Stimulated activated CD4-positive, alpha-beta T cell treated with anti-CD3 and anti-CD28 coated beads, Interleukin-12 subunit alpha, Interleukin-12 subunit beta, amount 100 ng/mL, for 48 hours (primary cell): ENCODE results near the gene DRD2.

Experiments used
- DNase-seq, 3 donors: peaks; one replicate each; pipeline ENCODE4 v3.0.0-alpha.2; 2020; ENCODE audit warnings: low read depth in 2 of 3, low spot score in 1 of 3

DRD2 gene

DNA sequence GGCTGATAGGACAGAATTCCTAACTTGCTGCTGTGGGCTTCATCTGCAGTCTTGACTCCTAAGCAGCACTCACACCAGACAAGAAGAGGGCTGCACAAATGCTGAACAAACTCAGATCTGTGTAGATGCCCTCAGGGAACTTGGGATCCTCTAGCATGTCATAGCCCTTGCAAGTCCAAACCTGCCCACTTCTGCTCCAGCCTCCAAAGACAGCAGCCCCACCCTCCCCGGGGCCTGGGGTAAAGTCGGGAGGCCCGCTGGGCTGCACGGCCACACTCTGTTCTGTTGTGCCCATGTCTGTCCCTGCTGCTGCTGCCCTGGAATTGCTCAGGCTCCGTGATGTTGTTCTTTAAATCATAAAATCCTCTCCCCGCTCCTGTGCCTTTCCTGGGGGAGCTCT is 28.3 kb downstream of the DRD2 start:
- DNase-seq, result no peak

DNA sequence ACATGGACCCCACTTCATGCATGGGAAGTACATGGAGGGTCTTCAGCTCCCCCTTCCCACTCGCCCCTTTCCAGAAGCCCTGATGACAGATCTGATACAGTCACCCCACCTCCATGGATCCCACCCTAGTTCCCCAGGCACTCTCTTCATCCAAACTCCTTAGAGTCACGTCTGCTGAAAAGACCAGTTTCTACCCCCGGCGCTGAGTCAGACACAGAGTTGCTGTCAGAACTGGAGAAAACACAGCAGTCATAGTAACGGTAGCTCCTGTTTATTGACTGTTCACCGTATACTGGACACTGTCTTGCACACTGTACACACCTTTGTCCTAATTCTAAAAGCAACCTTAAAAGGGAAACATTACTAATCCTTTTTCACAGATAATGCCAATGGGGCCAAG is 29.1 kb downstream of the DRD2 start:
- DNase-seq, result no peak

DNA sequence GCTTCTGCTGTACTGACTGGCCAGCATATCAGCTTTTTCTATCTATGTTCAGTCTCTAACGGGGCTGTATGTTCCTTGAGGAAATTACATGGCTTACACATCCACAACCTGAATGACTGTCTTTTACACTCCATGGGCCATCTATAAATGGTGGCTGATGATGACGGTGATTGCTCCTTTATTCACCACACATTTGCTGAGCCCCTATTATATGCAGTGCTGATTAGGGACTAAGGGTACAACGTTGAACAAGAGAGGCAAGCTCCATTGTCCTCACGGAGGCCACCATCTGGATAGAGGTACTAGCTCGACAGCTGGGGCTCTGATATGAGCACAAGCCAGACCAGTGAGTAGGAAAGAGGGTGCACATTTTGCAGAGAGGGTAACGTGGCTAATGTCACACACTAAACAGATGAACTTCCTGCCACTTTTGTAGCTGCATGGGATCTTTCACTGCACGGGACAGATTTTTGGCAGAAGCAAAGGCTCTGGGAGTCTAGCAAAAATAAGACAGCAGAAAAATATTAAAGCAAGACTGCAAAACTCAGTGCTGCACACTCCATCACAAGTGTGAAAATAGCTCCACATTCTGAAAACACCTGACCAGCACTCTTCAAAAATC is 30.6 kb downstream of the DRD2 start:
- DNase-seq, result no peak

GRCh38 chr11:113440816-113441215 is 34.4 kb downstream of the DRD2 start:
- DNase-seq, result no peak

DNA sequence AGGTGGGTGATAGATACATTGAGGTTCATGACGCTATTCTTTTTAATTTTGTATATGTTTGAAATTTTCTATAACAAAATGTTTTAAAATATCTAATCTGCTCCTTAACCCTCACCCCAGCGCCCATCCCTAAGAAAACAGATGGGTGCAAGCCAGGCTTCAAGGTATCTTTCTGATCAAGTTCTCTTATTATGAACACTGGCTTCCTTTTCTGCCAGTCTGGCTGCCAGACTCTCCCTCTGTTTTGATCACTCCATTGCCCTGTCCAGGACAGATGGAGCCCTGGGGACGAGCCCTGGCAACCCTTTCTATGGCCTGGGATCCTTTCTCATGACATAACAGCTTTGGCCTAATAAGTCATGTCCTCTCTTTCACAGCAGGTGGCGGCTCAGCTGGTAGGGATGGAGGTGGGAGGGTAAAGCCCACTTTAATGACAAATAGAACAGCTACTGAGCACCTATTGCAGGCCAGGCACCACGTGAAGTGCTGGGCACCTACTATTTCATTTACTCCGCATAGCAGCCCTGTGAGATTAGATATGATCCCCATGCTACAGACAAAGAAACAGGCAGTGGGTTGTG is 38.4 kb downstream of the DRD2 start:
- DNase-seq, result no peak

DNA sequence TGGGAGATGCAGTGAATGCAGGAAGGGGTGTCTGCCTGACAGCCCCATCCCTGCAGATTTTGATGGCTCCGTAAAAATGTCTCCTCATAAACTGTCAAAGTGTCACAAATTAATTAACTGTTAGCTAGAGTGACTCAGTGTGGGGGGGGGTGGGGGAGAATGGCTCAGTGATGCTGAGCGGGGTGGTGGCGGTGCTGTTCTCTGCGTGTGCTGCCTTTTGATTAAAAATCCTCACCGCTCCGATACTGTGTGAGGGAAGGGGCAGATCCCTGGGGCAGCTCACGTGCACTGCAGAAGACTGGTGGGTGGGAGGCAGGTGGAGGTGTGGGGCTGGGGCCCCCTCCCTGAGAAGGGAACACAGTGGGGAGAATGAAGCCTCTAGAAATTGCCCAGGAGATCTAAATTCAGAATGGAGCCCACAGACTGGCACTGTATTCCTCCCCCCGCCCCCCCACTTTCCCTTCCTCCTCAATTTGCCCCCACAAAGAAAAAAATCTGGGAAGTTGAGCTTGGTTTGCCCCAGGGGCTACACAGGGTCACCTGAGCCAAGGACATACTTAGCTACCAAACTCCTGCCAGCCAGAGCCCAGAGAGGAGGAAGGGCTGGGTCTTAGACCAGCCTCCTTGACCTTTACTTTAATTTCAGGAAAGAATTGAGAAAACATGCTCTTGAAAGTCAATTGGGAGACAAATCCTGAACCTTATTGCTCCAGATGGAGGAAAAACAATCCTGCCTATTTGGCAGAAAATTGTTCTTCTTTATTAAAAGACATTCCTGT is 39.8 kb downstream of the DRD2 start:
- no peak for DNase-seq

DNA sequence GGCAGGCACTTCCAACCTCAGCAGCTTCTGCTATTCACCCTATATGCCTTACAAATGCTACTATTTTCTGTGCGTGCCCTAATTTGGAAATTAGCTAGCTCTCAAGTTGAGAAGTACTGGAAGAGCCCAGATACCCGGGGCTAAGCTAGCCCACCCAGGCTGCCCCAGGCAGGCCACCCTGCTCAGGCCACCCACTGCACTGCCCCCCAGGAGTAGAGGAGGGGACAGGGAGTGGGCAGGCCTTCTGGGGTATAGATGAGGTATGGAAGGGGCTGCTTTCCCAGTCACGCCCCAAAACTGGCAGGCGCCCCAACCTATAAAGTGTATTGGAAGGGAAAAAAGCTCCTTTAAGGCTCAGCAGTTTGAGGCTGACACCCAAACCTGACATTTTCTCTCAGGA is 43.5 kb downstream of the DRD2 start:
- DNase-seq, result no peak

- no peak for DNase-seq
These were observed 48.5 kb downstream of the DRD2 start for GRCh38 chr11:113426686-113427085.

- no peak for DNase-seq
These were observed 54.4 kb downstream of the DRD2 start for GRCh38 chr11:113420808-113421207.

- DNase-seq, result no peak
These were observed 55.7 kb downstream of the DRD2 start for GRCh38 chr11:113419454-113420003.

DNA sequence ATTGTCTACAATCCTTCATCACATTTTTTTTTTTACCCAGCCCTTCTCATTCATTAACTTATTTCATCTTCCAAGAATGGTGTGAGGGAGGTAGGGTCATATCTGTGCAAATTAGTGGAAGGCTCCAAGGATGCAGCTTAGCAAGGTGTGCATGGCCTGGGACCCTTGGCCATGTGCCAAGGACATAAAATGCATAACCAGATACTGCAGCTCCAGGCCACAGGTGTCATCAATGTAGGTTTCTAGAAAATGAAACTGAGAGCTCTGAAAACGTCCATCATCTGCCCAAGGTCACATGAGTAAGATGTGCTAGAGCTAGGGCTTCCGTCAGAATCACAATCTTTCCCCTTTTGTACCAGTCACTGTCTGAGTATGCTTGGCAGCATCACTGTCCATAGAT is 57.8 kb downstream of the DRD2 start:
- DNase-seq, result no peak

DNA sequence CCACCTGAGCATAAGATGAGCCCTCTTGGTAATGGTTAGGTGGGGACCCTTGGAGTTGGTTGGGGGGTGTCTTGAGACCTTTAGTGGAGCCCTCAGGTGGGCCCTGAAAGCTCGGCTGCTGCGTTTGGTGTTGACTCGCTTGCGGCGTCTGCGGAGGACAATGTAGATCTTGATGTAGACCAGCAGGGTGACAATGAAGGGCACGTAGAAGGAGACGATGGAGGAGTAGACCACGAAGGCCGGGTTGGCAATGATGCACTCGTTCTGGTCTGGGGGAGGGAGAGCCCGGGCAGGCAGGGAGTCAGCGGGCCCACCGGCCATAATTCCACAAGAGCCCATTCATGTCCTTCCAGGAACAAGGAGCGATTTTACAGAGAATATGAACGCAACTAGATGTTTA is 59.9 kb downstream of the DRD2 start:
- no peak for DNase-seq

GRCh38 chr11:113412675-113413074 is 62.5 kb downstream of the DRD2 start:
- DNase-seq, result no peak

DNA sequence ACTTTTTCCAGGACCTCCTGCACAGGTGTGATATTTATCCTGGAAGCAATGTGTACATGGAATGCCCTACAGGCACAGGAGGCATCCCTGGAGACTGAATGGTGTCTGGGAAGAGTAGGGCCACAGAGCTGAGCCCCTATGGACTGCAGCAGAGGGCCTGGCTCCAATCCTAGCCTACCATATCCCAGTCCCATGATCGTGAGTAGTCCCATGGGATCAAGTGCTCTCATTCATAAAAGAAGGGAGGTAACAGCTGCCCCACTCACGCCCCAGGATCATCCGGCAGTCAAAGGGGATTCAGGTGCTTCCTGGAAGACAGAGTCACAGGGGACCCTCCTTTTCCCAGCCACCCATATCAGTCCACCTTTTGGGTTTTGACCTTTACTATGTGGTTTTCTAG is 63.7 kb downstream of the DRD2 start:
- DNase-seq, result no peak

DNA sequence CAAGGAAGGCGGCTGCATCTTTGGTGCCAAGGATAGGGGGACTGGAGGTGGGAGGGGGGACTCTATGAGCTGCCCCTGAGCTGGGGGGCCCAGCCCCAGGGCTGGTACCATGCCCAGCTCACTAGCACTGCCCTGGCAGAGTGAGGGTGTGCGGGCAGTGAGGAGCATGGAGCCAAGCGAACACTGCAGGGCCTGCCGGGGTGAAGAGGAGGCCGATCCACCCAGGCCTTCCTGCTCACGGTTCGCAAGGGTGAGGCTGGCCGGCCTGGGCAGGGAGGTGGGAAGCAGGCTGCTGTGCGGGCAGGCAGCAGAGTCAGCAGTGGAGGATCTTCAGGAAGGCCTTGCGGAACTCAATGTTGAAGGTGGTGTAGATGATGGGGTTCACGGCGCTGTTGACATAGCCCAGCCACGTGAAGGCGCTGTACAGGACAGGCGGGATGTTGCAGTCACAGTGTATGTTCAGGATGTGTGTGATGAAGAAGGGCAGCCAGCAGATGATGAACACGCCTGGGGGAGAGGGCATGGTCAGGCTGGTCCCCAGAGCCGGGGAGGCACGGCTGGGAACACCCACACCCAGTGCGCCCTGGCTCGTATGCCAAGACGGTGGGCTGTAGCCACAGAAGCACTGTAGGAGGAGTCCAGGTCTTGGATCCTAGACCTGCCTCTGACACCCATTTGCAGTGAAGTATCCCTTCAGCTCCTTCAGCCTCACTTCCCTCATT is 64.6 kb downstream of the DRD2 start:
- DNase-seq, result no peak

DNA sequence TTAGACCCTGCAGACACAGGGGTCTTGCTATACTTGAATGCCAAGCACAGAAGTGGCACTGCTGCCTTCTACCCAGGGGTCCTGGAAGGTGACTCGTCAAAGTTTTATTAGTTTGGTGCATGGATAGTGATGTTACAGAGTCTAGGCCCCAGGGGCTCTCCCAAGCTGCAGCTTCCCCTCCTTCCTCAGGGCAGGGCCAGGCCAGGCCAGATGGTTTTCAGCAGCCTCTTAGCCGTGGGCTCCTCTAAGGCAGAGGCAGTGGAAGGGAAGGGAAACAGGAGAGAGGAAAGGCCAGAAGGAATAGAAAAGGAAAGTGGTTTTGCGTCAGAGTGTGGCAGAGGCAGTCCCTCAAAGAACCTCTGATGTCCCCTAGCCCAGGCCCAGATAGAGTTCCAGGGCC is 65.7 kb downstream of the DRD2 start:
- DNase-seq, result no peak

DNA sequence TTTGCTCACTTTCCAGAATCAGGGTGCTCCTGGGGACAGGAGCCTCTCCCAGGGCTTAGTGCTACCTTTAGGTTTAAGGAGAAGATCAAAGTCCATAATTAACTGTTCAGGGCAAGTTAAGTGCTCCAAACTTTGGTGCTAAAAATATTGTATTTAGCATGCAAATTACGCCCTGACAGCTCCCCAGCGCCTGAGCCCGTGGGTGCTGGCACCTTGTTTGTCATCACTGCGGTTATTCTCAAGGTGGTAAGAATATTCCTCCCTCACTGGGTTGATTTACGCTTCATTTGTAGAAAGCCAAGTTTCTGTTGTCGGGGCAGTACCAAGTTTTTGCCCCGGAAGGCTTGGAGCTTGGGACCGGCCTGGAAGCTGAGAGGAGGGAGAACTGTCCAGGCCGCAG is 66.3 kb downstream of the DRD2 start:
- no peak for DNase-seq

DNA sequence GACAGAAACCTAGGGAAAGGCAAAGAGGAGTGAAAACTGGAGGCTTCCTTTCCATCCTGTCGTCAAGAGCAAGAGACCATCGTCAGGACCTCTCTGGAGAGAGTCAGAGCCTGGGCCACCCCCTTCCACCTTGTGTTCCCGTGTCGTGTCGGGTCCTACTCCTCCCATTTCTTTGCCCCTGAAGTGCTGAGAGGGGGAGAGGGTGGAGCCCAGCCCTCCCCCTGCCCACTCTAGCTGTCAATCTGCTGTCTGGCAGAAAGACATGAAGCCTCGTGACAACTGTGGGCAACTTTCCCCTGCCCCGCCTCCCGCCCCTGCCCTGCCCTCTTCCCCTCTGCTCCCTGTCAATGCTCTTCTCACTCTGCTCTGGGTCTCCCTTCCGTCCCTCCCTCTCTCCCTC is 67.0 kb downstream of the DRD2 start:
- DNase-seq, result no peak

- no peak for DNase-seq
These were observed 68.0 kb downstream of the DRD2 start for GRCh38 chr11:113407163-113407562.

GRCh38 chr11:113405724-113406478 is 69.3 kb downstream of the DRD2 start:
- no peak for DNase-seq

- DNase-seq, result no peak
These were observed 70.3 kb downstream of the DRD2 start for GRCh38 chr11:113404859-113405430.
